ENCODE data around the gene PSMB11. TPM values are rescaled to one million over a fixed set of nuclear protein-coding genes. Genes with fewer than 3 reads are reported as not detected.

The PSMB11 gene
- total RNA-seq, 3 donors from 2014 or later: not detected

DNA sequence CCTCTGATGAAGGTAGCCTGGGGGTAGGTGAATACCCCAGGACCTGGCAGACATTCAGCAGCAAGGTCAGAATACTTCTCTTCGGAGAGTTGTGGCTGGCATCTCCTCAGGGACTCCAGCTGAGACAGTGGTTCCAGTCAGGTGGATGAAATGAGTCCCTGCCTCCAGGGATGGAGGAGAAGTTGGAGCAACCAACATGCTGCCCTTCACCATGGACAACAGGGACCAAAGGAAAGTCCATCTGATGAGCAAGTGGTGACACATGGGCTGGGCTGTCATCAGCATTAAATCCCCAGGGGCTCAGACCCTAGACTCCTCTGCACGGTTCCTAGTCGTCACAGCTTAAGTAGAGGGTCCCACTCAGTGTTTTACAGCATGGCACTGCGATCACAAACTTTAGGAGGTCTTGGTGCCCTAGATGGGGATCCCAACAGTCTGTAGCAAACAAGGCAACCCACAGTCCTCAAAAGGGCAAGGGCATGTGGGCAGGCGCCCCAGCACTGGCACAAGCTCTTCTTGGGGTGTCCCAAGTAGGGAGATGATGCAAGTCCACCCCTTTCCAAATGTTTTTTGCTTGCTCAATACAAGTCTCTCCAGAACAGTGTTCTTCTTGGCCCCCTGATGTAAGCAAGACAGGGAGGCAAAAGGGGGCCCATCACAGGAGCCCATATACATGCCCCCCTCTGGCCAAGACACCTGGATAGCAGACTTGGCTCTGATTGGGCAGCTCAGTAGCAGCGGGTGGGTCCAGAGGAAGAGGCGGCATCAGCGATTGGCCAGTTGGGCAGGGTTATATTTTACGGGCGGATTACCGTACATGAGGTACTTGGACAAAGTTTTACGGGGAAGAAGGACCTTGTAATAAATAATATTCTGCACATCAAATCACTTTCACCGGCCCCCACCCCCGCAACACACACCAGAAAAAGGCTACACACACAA is 26.1 kb downstream of the PSMB11 start:
- Histone ChIP-seq H3K4me1 (ENCODE audit: low read depth) (peaks cover 27% of the 10 kb centered on the region), H3K36me3 (ENCODE audit: low read depth) (peaks cover 14% of the 10 kb centered on the region), H3K9me3 (no peaks in the 10 kb centered on the region), H3K4me3 (no peak overlapping the region)
- peak in 1 of 3 donors; percentile 28 for DNase-seq
- intact Hi-C loops (cut with DNase I, micrococcal nuclease): no loop called here
- TF ChIP-seq, protein P1, sequence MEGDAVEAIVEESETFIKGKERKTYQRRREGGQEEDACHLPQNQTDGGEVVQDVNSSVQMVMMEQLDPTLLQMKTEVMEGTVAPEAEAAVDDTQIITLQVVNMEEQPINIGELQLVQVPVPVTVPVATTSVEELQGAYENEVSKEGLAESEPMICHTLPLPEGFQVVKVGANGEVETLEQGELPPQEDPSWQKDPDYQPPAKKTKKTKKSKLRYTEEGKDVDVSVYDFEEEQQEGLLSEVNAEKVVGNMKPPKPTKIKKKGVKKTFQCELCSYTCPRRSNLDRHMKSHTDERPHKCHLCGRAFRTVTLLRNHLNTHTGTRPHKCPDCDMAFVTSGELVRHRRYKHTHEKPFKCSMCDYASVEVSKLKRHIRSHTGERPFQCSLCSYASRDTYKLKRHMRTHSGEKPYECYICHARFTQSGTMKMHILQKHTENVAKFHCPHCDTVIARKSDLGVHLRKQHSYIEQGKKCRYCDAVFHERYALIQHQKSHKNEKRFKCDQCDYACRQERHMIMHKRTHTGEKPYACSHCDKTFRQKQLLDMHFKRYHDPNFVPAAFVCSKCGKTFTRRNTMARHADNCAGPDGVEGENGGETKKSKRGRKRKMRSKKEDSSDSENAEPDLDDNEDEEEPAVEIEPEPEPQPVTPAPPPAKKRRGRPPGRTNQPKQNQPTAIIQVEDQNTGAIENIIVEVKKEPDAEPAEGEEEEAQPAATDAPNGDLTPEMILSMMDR (IDR thresholded peaks at IDR 0.05): no peak
- no peak for ATAC-seq

DNA sequence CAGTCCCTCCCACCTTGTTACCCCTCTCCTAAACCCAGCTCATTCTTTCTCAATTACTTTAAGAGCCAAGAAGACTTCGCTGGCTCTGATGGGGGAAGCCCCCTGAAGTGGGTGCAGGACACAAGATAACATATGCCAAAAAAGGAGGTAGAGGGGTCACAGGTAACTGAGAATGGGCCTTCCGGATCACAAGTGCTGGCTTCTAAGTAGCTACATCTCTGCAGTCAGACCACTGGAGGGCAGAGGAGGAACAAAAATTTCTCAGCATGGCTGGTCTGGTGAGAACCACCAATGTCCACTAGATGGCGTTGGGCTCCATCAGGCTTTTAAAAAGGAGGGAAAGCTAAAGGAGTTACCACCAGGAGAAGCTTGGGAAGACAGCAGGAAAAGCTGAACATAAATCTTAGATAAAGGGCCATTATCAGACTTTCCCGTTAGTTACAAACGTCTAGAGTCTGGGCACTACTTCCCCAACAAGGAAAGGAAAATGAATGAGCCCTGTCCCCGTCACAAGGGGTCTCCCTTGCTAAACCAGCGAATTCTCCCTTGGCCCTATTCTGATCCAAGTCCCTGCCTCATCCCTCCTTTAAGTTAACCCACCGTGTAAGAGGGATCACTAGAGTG is 26.9 kb downstream of the PSMB11 start:
- intact Hi-C loops (cut with DNase I, micrococcal nuclease): no loop called here
- H3K36me3 ChIP-seq (ENCODE audit: low read depth): peaks cover 11% of the 10 kb centered on the region
- TF ChIP-seq, protein P1 (IDR thresholded peaks at IDR 0.05): peak; percentile 96
- ATAC-seq (peak; percentile 87), DNase-seq (peak in 2 of 3 donors; percentile 73 to 91)
- no peaks in the 10 kb centered on the region for H3K9me3 ChIP-seq
- H3K4me1 ChIP-seq (ENCODE audit: low read depth): peaks cover 27% of the 10 kb centered on the region
- H3K4me3 ChIP-seq: no peak overlapping the region

DNA sequence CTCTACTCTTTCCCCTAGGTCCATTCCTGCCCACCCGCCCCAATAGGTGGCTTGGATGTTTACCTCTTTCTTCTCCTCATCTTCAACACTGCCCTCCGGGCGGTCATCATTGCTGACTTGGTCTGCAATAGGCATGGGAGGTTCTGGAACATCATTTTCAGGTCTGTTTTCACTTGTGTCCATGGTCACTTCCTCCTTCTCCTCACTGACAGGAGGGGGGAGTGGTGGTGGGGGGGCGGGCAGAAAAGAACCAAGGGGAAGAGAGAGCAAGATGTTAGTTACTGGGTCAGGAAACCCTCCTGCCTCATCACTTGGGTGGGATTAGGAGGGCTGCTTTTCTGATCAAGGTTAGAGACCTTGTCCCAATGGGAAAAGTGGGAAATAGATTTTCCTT is 27.4 kb downstream of the PSMB11 start:
- Histone ChIP-seq H3K36me3 (ENCODE audit: low read depth) (peaks cover 11% of the 10 kb centered on the region), H3K9me3 (no peaks in the 10 kb centered on the region), H3K4me1 (ENCODE audit: low read depth) (peaks cover 27% of the 10 kb centered on the region), H3K4me3 (no peak overlapping the region)
- TF ChIP-seq, protein P1 (IDR thresholded peaks at IDR 0.05): no peak
- intact Hi-C loops (cut with DNase I, micrococcal nuclease): no loop called here
- no peak for DNase-seq
- no peak for ATAC-seq

DNA sequence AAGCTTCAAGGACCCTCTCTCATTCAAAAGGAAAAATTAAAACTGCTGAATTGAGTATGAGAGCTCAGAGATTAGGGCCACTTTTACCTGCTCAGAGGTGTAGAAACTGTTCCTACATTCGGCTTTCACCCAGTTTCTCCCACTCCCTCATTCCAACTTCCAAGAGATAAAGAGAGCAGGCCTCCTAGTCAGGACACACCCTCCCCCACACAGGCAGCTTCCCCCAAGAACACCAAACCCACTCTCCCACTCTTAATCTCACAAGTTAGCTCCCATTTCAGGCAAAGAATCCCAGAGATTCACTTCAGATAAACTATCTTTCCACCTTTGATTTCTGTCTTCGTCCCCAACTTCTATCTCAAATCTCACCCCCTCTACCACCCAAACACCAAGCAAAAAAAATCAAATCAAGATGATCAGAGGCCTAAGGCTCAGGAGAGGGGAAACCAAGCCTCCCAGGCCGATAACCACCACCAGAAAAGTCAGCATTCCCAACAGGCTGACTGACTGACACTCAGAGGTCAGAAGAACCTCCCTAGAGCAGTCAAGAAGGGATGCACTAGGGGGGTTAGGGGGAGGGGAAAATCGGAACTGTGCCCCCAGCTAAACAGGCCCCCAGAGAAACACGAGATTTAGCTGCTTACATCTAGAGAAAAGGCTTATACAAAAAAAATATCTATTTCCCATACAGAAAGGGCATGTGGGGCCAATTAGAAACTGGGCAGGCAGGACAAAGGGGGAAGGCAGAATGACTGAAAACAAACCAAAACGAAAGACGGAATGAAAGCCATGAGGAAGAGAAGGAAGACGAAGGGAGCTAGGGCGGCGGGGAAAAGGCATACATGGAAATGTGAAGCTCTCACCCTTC is 28.5 kb downstream of the PSMB11 start:
- peaks cover 27% of the 10 kb centered on the region for H3K4me1 ChIP-seq (ENCODE audit: low read depth)

More for the DNA sequence above, 28.5 kb downstream of the PSMB11 start:
- Histone ChIP-seq H3K9me3 (no peaks in the 10 kb centered on the region), H3K36me3 (ENCODE audit: low read depth) (peaks cover 11% of the 10 kb centered on the region), H3K4me3 (no peak overlapping the region)
- intact Hi-C loops (cut with DNase I, micrococcal nuclease): no loop called here
- no peak for DNase-seq
- ATAC-seq: no peak
- TF ChIP-seq, protein P1 (IDR thresholded peaks at IDR 0.05): no peak
